NT2/D1 (cell line): ENCODE data around the gene ATXN10.

Experiments used
- SUZ12 ChIP-seq: IDR thresholded peaks from 2 replicates; pipeline ENCODE4 v1.6.1; 2011; ENCODE audit not compliant: insufficient read length, insufficient read depth; ENCODE audit errors: extremely low read depth
- YY1 ChIP-seq: IDR thresholded peaks from 2 replicates; pipeline ENCODE4 v1.6.1; 2011; ENCODE audit not compliant: insufficient read length, insufficient read depth

DNA sequence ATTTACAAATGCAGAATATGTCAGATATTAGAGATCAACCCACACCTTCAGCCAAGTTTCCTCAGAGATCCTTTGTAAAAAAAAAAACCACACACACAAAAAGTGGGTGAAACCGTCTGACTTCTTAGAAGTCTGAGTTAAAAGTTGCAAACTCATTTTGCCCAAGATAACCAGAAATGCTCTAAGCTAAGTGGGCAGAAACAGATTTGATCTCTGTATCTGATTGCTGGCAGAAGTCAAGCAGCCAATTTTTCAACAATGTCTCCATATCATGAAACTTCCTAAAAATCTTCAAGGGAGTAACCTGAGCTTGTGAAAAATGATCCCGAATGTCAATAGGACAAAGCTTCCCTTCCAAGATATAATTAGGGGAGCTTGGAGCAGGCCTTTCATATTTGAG is 28.6 kb upstream of the ATXN10 start:
- TF ChIP-seq YY1 (no peak), SUZ12 (no peak)
